ENCODE measurements around the gene ZNF48.
A peak's percentile ranks its signal among the peaks of the same experiment; 100 is the strongest.

Gene ZNF48

GRCh38 chr16:30395155-30395991 lies at the start of gene ZNF48:
Gene ZNF48, plus strand, starts transcription at chr16:30395420. Its CDS starts 375 bp downstream, at chr16:30395795.
- peak; percentile 45 for DNase-seq

- no peak for DNase-seq
Measured at GRCh38 chr16:30346286-30346685, 48.9 kb upstream of the ZNF48 start.

GRCh38 chr16:30348113-30348512 lies 47.1 kb upstream of the ZNF48 start:
- no peak for DNase-seq

- DNase-seq: no peak
Measured at GRCh38 chr16:30348929-30349328, 46.3 kb upstream of the ZNF48 start.

GRCh38 chr16:30349675-30350074 lies 45.5 kb upstream of the ZNF48 start:
- DNase-seq: no peak

GRCh38 chr16:30350134-30350871 lies 44.9 kb upstream of the ZNF48 start:
- no peak for DNase-seq

GRCh38 chr16:30351001-30351441 lies 44.2 kb upstream of the ZNF48 start:
- no peak for DNase-seq

GRCh38 chr16:30351586-30352419 lies 43.4 kb upstream of the ZNF48 start:
- peak; percentile 33 for DNase-seq

GRCh38 chr16:30352488-30353401 lies 42.5 kb upstream of the ZNF48 start:
- no peak for DNase-seq

GRCh38 chr16:30353438-30354129 lies 41.6 kb upstream of the ZNF48 start:
- no peak for DNase-seq

- no peak for DNase-seq
Measured at GRCh38 chr16:30354423-30355143, 40.6 kb upstream of the ZNF48 start.

GRCh38 chr16:30355144-30355953 lies 39.9 kb upstream of the ZNF48 start, which contains the start of gene CD2BP2:
Gene CD2BP2, minus strand, starts transcription at chr16:30355308. Its CDS starts 627 bp downstream, at chr16:30354681.
- DNase-seq: peak; percentile 97

GRCh38 chr16:30355954-30356308 lies 39.3 kb upstream of the ZNF48 start:
- DNase-seq: no peak

- DNase-seq: no peak
Measured at GRCh38 chr16:30356401-30357084, 38.7 kb upstream of the ZNF48 start.

- no peak for DNase-seq
Measured at GRCh38 chr16:30357085-30357714, 38.0 kb upstream of the ZNF48 start.

- no peak for DNase-seq
Measured at GRCh38 chr16:30357715-30358576, 37.3 kb upstream of the ZNF48 start.

GRCh38 chr16:30358577-30358936 lies 36.7 kb upstream of the ZNF48 start:
- no peak for DNase-seq

All from amniotic stem cell (primary cell).